Measurements from ENCODE around the gene CCDC186.

CCDC186 gene

DNA sequence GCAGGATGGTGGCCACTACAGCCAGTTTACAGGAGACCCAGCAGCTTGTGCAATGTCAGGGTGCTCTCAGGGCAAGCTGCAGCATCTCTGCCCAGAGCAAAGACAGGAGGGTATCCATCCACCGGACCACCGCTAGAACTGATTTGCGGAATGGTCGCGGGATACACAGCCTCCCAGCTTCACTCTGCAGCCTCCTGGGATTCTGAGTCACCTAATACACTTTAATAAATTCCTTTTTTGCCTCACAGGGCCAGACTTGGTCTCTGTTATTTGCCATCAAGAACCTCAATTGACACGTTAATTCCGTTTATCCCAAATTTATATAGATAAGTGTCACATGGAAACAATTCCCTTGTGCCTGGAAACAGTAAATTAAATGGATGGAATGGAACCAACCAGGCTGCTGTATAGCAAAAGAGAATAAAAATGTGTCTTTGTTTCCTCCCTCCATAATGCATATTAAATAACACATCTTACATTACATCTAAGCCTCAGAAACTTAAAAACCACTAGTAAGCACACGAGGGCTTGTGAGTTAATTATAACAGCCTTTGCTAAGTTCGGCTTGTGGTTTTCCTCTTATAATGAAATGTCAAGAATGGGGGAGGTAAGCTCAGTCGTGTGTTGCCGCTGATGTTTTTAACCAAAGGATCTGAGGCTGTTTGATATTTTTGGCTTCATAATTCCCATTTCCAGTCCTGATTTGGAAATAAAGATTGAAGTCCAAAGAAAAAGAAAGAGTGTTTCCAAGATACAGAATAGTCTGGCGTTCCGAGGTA lies 78.3 kb downstream of the CCDC186 start:
- ChIA-PET CTCF (interaction anchor here (0.9 kb wide), 1 partner anchor 296 kb away, joined by 3 read pairs; no protein-coding TSS in a partner anchor), POLR2A (no interaction called here)
- TF ChIP-seq TARDBP (IDR thresholded peaks at IDR 0.05), result no peak
- TF ChIP-seq BHLHE40 (IDR thresholded peaks at IDR 0.05; ENCODE audit: borderline replicate concordance), result no peak
- no peak for TF ChIP-seq ZNF384 (IDR thresholded peaks at IDR 0.05)
- no peak for TF ChIP-seq SUZ12 (IDR thresholded peaks at IDR 0.05)
- TF ChIP-seq, protein P1, sequence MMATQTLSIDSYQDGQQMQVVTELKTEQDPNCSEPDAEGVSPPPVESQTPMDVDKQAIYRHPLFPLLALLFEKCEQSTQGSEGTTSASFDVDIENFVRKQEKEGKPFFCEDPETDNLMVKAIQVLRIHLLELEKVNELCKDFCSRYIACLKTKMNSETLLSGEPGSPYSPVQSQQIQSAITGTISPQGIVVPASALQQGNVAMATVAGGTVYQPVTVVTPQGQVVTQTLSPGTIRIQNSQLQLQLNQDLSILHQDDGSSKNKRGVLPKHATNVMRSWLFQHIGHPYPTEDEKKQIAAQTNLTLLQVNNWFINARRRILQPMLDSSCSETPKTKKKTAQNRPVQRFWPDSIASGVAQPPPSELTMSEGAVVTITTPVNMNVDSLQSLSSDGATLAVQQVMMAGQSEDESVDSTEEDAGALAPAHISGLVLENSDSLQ (IDR thresholded peaks at IDR 0.05), result no peak
- no peak for TF ChIP-seq NFRKB (IDR thresholded peaks at IDR 0.05)
- no peak for TF ChIP-seq FOXM1 (IDR thresholded peaks at IDR 0.05; ENCODE audit: borderline replicate concordance)
- TF ChIP-seq L3MBTL2 (conservative IDR thresholded peaks at IDR 0.05), result no peak
- no peak for TF ChIP-seq SP1 (IDR thresholded peaks at IDR 0.05)
- TF ChIP-seq FOXA1 (IDR thresholded peaks at IDR 0.05), result no peak
- no peak for TF ChIP-seq LEF1 (IDR thresholded peaks at IDR 0.05; ENCODE audit: borderline replicate concordance)
- no peak for TF ChIP-seq CTBP1 (IDR thresholded peaks at IDR 0.05; ENCODE audit: borderline replicate concordance)
- TF ChIP-seq ELF4 (IDR thresholded peaks at IDR 0.05), result no peak
- TF ChIP-seq HDGF (IDR thresholded peaks at IDR 0.05; ENCODE audit: borderline replicate concordance), result no peak
- TF ChIP-seq FOXK2 (IDR thresholded peaks at IDR 0.05), result no peak
- TF ChIP-seq ARNT (IDR thresholded peaks at IDR 0.05), result no peak
- DNase-seq (ENCODE audit: extremely low spot score), result no peak

DNA sequence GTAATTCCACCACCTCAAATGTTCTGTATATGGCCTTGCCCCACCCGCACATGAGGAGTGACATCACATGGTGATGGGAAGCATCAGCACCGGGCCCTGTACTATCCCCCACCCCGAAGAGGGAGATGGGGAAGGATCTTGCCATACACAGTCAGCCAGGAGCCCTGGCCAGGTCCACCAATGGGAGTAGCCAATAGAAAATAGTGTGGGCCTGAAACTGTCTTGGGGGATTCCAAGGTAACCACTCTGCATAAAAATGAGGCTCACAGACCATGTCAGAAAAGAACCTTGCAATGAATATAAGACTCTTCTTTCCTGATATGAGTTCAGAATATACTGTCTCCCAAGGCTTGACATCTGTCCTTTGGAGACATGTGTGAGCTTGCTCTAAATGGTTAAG lies 79.2 kb downstream of the CCDC186 start:
- DNase-seq (ENCODE audit: extremely low spot score), result no peak
- CTCF ChIA-PET, result no interaction called here
- POLR2A ChIA-PET, result no interaction called here
- TF ChIP-seq SP1 (IDR thresholded peaks at IDR 0.05) (no peak), SUZ12 (IDR thresholded peaks at IDR 0.05) (no peak), HDGF (IDR thresholded peaks at IDR 0.05; ENCODE audit: borderline replicate concordance) (no peak), LEF1 (IDR thresholded peaks at IDR 0.05; ENCODE audit: borderline replicate concordance) (no peak), ZNF384 (IDR thresholded peaks at IDR 0.05) (no peak), FOXK2 (IDR thresholded peaks at IDR 0.05) (no peak), CTBP1 (IDR thresholded peaks at IDR 0.05; ENCODE audit: borderline replicate concordance) (no peak), FOXM1 (IDR thresholded peaks at IDR 0.05; ENCODE audit: borderline replicate concordance) (no peak), NFRKB (IDR thresholded peaks at IDR 0.05) (no peak), ELF4 (IDR thresholded peaks at IDR 0.05) (no peak), TARDBP (IDR thresholded peaks at IDR 0.05) (no peak), BHLHE40 (IDR thresholded peaks at IDR 0.05; ENCODE audit: borderline replicate concordance) (no peak), ARNT (IDR thresholded peaks at IDR 0.05) (no peak), FOXA1 (IDR thresholded peaks at IDR 0.05) (no peak)
- TF ChIP-seq, protein P1 (IDR thresholded peaks at IDR 0.05), result no peak

DNA sequence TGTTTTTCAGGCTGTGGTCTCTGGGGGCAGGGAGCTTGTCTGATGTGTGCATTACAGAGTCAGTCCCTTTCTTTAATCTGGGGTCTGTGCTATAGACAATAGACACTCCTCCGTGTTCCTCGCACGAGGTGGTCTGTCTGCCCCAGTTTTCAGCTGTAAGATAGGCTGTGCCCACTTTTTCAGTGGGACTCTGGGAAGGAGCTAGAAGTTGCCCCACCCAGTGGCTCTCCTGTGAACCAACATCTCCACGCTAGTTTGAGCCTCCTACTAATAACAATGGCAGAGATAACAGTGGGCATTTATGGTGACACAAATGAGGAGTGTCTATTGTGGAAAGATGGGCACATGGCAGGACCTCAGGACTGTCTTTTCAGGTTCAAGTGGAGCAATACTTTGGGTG lies 86.3 kb downstream of the CCDC186 start:
- CTCF ChIA-PET, result interaction anchor here (0.6 kb wide), 1 partner anchor 13 kb away, joined by 3 read pairs; no protein-coding TSS in a partner anchor
- no peak for TF ChIP-seq L3MBTL2 (conservative IDR thresholded peaks at IDR 0.05)
- no peak for TF ChIP-seq ELF4 (IDR thresholded peaks at IDR 0.05)
- no peak for TF ChIP-seq CTBP1 (IDR thresholded peaks at IDR 0.05; ENCODE audit: borderline replicate concordance)
- no peak for TF ChIP-seq TARDBP (IDR thresholded peaks at IDR 0.05)
- no peak for TF ChIP-seq HDGF (IDR thresholded peaks at IDR 0.05; ENCODE audit: borderline replicate concordance)
- TF ChIP-seq NFRKB (IDR thresholded peaks at IDR 0.05), result no peak
- no peak for TF ChIP-seq SUZ12 (IDR thresholded peaks at IDR 0.05)
- no peak for TF ChIP-seq SP1 (IDR thresholded peaks at IDR 0.05)
- no peak for TF ChIP-seq ARNT (IDR thresholded peaks at IDR 0.05)
- TF ChIP-seq FOXA1 (IDR thresholded peaks at IDR 0.05), result no peak
- TF ChIP-seq, protein P1 (IDR thresholded peaks at IDR 0.05), result no peak
- no peak for TF ChIP-seq BHLHE40 (IDR thresholded peaks at IDR 0.05; ENCODE audit: borderline replicate concordance)
- no peak for TF ChIP-seq FOXK2 (IDR thresholded peaks at IDR 0.05)
- TF ChIP-seq LEF1 (IDR thresholded peaks at IDR 0.05; ENCODE audit: borderline replicate concordance), result no peak
- no peak for TF ChIP-seq FOXM1 (IDR thresholded peaks at IDR 0.05; ENCODE audit: borderline replicate concordance)
- no peak for TF ChIP-seq ZNF384 (IDR thresholded peaks at IDR 0.05)
- POLR2A ChIA-PET, result no interaction called here
- no peak for DNase-seq (ENCODE audit: extremely low spot score)

DNA sequence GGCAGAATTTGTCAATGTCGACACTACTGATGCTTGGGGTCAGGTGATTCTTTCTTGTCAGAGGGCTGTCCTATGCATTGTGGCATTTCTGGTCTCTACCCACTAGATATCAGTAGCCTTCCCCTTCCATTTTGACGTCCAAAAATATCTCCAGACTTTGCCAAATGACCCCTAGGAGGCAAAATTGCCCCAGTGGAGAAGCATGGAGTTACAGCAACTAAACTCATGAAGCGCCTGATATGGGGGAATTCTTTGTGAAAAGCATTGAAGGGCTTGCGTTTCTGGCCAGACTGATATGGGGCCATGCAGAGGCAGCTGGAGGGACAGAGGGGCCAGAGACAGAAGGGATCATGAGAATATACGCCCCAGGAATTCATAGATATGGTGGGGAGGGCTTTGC lies 86.7 kb downstream of the CCDC186 start:
- no peak for DNase-seq (ENCODE audit: extremely low spot score)
- ChIA-PET POLR2A (no interaction called here), CTCF (interaction anchor here (0.6 kb wide), 1 partner anchor 14 kb away, joined by 3 read pairs; no protein-coding TSS in a partner anchor)
- TF ChIP-seq CTBP1 (IDR thresholded peaks at IDR 0.05; ENCODE audit: borderline replicate concordance) (no peak), ELF4 (IDR thresholded peaks at IDR 0.05) (no peak), FOXK2 (IDR thresholded peaks at IDR 0.05) (no peak), SUZ12 (IDR thresholded peaks at IDR 0.05) (no peak), BHLHE40 (IDR thresholded peaks at IDR 0.05; ENCODE audit: borderline replicate concordance) (no peak), TARDBP (IDR thresholded peaks at IDR 0.05) (no peak), SP1 (IDR thresholded peaks at IDR 0.05) (no peak), FOXA1 (IDR thresholded peaks at IDR 0.05) (no peak), ARNT (IDR thresholded peaks at IDR 0.05) (no peak), FOXM1 (IDR thresholded peaks at IDR 0.05; ENCODE audit: borderline replicate concordance) (no peak), HDGF (IDR thresholded peaks at IDR 0.05; ENCODE audit: borderline replicate concordance) (no peak)
- TF ChIP-seq, protein P1 (IDR thresholded peaks at IDR 0.05), result no peak

DNA sequence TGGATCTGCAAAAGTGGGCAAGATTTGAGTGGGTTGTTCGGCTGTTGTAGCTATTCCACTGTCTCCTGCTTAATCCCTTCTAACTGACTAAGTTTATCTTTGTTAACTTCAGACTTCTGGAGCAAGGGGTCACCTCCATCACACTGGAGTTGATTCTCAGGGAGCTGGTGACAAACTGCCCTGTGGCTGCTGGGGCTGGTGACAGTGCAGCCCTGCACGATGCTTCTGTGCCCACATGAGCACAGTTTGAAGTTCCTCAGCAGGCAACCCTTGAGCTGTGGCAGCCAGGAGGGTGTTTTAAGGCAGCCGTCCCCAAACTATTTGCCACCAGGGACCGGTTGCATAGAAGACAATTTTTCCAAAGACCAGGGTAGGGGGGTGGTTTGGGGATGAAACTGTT lies 89.8 kb downstream of the CCDC186 start:
- TF ChIP-seq, protein P1 (IDR thresholded peaks at IDR 0.05), result no peak
- no peak for TF ChIP-seq FOXA1 (IDR thresholded peaks at IDR 0.05)
- TF ChIP-seq ZNF384 (IDR thresholded peaks at IDR 0.05), result no peak
- no peak for TF ChIP-seq ARNT (IDR thresholded peaks at IDR 0.05)
- TF ChIP-seq ELF4 (IDR thresholded peaks at IDR 0.05), result no peak
- no peak for TF ChIP-seq CTBP1 (IDR thresholded peaks at IDR 0.05; ENCODE audit: borderline replicate concordance)
- no peak for TF ChIP-seq TARDBP (IDR thresholded peaks at IDR 0.05)
- no peak for TF ChIP-seq SP1 (IDR thresholded peaks at IDR 0.05)
- no peak for TF ChIP-seq BHLHE40 (IDR thresholded peaks at IDR 0.05; ENCODE audit: borderline replicate concordance)
- TF ChIP-seq LEF1 (IDR thresholded peaks at IDR 0.05; ENCODE audit: borderline replicate concordance), result no peak
- TF ChIP-seq HDGF (IDR thresholded peaks at IDR 0.05; ENCODE audit: borderline replicate concordance), result no peak
- TF ChIP-seq SUZ12 (IDR thresholded peaks at IDR 0.05), result no peak
- TF ChIP-seq NFRKB (IDR thresholded peaks at IDR 0.05), result no peak
- TF ChIP-seq FOXK2 (IDR thresholded peaks at IDR 0.05), result no peak
- no peak for TF ChIP-seq L3MBTL2 (conservative IDR thresholded peaks at IDR 0.05)
- TF ChIP-seq FOXM1 (IDR thresholded peaks at IDR 0.05; ENCODE audit: borderline replicate concordance), result no peak
- ChIA-PET POLR2A (no interaction called here), CTCF (no interaction called here)
- no peak for DNase-seq (ENCODE audit: extremely low spot score)
